ENCODE measurements around the gene RHOB.
"Not testable (repeated sequence)": the region's sequence is repeated elsewhere in the genome, so short reads cannot be mapped to it uniquely, and the experiment has no call there.

DNA sequence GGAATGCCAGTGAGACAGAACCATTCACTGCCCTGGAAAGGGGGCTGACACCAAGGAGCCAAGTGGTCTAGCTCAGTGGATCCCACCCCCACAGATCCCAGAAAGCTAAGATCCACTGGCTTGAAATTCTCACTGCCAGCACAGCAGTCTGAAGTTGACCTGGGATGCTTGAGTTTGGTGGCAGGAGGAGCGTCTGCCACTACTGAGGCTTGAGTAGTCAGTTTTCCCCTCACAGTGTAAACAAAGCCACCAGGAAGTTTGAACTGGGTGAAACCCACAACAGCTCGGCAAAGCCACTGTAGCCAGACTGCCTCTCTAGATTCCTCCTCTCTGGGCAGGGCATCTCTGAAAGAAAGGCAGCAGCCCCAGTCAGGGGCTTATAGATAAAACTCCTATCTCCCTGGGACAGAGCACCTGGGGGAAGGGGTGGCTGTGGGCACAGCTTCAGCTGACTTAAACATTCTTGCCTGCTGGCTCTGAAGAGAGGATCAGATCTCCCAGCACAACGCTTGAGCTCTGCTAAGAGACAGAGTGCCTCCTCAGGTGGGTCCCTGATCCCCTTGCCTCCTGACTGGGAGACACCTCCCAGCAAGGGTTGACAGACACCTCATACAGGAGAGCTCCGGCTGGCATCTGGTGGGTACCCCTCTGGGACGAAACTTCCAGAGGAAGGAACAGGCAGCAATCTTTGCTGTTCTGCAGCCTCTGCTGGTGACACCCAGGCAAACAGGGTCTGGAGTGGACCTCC lies 12.0 kb downstream of the RHOB start:
- not testable (repeated sequence) for TF ChIP-seq CTCF, POLR2A (IDR thresholded peaks at IDR 0.05)
